ENCODE data around the gene SH3BGRL3. TPM values are rescaled to one million over a fixed set of nuclear protein-coding genes. Genes with fewer than 3 reads are reported as not detected.
A peak's percentile ranks its signal among the peaks of the same experiment; 100 is the strongest.

SH3BGRL3 gene
- total and polyA plus RNA-seq, 2 of the 13 experiments (the other 11 are each of a cell fraction or from before 2014, with no cell fraction given), result 11.4 to 12.2 TPM

- no peak for TF ChIP-seq FOXA1 (IDR thresholded peaks at IDR 0.05)
- peak; percentile 10; the same call in 1 of the 2 replicates for TF ChIP-seq FOXA1 (CRISPR knock-in tag; IDR thresholded peaks at IDR 0.05)
- 0 out of 2 replicates have a peak, but pooled peaks have one; percentile 87 for TF ChIP-seq ZBTB46 (CRISPR knock-in tag; IDR thresholded peaks at IDR 0.05; ENCODE audit: borderline replicate concordance)
- peak; percentile 69; the same call in 1 of the 2 replicates for TF ChIP-seq ZNF646 (CRISPR knock-in tag; IDR thresholded peaks at IDR 0.05)
- TF ChIP-seq ZNF274 (CRISPR knock-in tag; IDR thresholded peaks at IDR 0.05), result peak; percentile 28
- peak; percentile 73 for TF ChIP-seq GATAD1 (CRISPR knock-in tag; IDR thresholded peaks at IDR 0.05)
- 0 out of 2 replicates have a peak, but pooled peaks have one; percentile 57 for TF ChIP-seq ZNF512B (CRISPR knock-in tag; IDR thresholded peaks at IDR 0.05; ENCODE audit: borderline replicate concordance)
- TF ChIP-seq ASH2L (IDR thresholded peaks at IDR 0.05; ENCODE audit: insufficient read length, low read depth, low read length), result peak; percentile 47
- TF ChIP-seq ZNF772 (CRISPR knock-in tag; IDR thresholded peaks at IDR 0.05), result peak; percentile 75; the same call in 1 of the 2 replicates
- TF ChIP-seq ZBTB4 (CRISPR knock-in tag; IDR thresholded peaks at IDR 0.05; ENCODE audit: borderline replicate concordance), result no peak
- TF ChIP-seq TFDP1 (CRISPR knock-in tag; IDR thresholded peaks at IDR 0.05; ENCODE audit: borderline replicate concordance), result peak; percentile 76; the same call in 1 of the 2 replicates
These were observed at the start of gene SH3BGRL3 (continued) for GRCh38 chr1:26279456-26280332.
